ENCODE measurements around the gene UBE2B.

- no peak for TF ChIP-seq TAF1 (IDR thresholded peaks at IDR 0.05; ENCODE audit: borderline replicate concordance, low read depth, low read length)
- TF ChIP-seq, protein P1, sequence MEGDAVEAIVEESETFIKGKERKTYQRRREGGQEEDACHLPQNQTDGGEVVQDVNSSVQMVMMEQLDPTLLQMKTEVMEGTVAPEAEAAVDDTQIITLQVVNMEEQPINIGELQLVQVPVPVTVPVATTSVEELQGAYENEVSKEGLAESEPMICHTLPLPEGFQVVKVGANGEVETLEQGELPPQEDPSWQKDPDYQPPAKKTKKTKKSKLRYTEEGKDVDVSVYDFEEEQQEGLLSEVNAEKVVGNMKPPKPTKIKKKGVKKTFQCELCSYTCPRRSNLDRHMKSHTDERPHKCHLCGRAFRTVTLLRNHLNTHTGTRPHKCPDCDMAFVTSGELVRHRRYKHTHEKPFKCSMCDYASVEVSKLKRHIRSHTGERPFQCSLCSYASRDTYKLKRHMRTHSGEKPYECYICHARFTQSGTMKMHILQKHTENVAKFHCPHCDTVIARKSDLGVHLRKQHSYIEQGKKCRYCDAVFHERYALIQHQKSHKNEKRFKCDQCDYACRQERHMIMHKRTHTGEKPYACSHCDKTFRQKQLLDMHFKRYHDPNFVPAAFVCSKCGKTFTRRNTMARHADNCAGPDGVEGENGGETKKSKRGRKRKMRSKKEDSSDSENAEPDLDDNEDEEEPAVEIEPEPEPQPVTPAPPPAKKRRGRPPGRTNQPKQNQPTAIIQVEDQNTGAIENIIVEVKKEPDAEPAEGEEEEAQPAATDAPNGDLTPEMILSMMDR (IDR thresholded peaks at IDR 0.05) = no peak
- no peak for TF ChIP-seq FOSL2 (IDR thresholded peaks at IDR 0.05; ENCODE audit: borderline replicate concordance, low read depth)
- no peak for TF ChIP-seq SIN3A (IDR thresholded peaks at IDR 0.05; ENCODE audit: borderline replicate concordance, low read depth, low read length)
- TF ChIP-seq RAD21 (IDR thresholded peaks at IDR 0.05; ENCODE audit: low read length) = no peak
- no peak for TF ChIP-seq JUND (IDR thresholded peaks at IDR 0.05)
Measured at GRCh38 chr5:134327327-134327726, 44.0 kb upstream of the UBE2B start.
